HCT116 (cell line): Measurements from ENCODE around the gene NAPEPLD.

Experiments
- EGR1 ChIP-seq: IDR thresholded peaks from 2 replicates; pipeline ENCODE4 v1.6.1; 2012; ENCODE audit warnings: low read depth
- ELF1 ChIP-seq: IDR thresholded peaks from 2 replicates; pipeline ENCODE4 v1.6.1; 2012; ENCODE audit warnings: low read depth, borderline replicate concordance
- EZH2phosphoT487 ChIP-seq: fragments of 200-600 bp; IDR thresholded peaks from 2 replicates; pipeline ENCODE4 v1.6.1; 2018; ENCODE audit warnings: antibody characterized with exemption, borderline replicate concordance
- POLR2A ChIP-seq: IDR thresholded peaks from 2 replicates; pipeline ENCODE4 v1.7.0; 2011; ENCODE audit warnings: borderline replicate concordance; ENCODE audit not compliant: insufficient read depth, insufficient read length; ENCODE audit errors: extremely low read depth
- POLR2AphosphoS5 ChIP-seq: IDR thresholded peaks from 2 replicates; pipeline ENCODE4 v1.6.1; 2011; ENCODE audit warnings: mild to moderate bottlenecking, low read depth, low read length, moderate library complexity
- RAD21 ChIP-seq: IDR thresholded peaks from 2 replicates; pipeline ENCODE4 v1.6.1; 2012; ENCODE audit warnings: low read depth, mild to moderate bottlenecking
- YY1 ChIP-seq: IDR thresholded peaks from 2 replicates; pipeline ENCODE4 v1.6.1; 2011; ENCODE audit warnings: low read length, low read depth, moderate library complexity, mild to moderate bottlenecking; ENCODE audit not compliant: insufficient replicate concordance; ENCODE audit errors: extremely low read depth
- ZFX ChIP-seq: fragments of 450-650 bp; IDR thresholded peaks from 2 replicates; pipeline ENCODE4 v1.6.1; 2017
- TF ChIP-seq, protein P1 (sequence below), 3 experiments: fragments of 200-600 bp in 1 of 3; sonication (generic) in 1 of 3; IDR thresholded peaks in 2 of 3; conservative IDR thresholded peaks in 1 of 3; 2 replicates each; pipeline ENCODE4 v1.5.1; 2012 to 2017; ENCODE audit warnings: low read depth in 2 of 3, low read length in 2 of 3, antibody characterized with exemption in 1 of 3, borderline replicate concordance in 1 of 3, control low read depth in 1 of 3, mild to moderate bottlenecking in 1 of 3, mixed read lengths in 1 of 3, mixed run types in 1 of 3, moderate library complexity in 1 of 3; ENCODE audit not compliant: insufficient read depth in 1 of 3
- TF ChIP-seq, protein P2 (sequence below): IDR thresholded peaks from 2 replicates; pipeline ENCODE4 v1.6.1; 2012

DNA sequence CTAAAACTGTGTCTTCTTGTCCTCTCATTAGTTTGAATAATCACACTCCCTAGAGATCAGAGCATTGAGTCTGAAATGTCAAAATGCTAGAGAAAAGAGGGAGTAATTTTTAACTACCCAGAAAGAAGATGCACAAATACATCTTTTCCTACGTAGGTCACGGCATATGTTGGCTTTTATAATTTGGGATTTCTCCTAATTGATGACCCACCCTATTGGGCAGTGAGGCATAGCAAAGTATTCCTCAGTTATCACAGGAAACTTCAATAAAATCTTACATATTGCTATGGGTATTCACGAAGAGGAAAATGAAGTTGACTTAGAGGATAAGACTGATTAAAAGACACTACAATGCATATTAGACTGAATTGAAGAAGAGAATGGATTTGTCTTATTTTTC lies 48.6 kb downstream of the NAPEPLD start:
- TF ChIP-seq, protein P1, sequence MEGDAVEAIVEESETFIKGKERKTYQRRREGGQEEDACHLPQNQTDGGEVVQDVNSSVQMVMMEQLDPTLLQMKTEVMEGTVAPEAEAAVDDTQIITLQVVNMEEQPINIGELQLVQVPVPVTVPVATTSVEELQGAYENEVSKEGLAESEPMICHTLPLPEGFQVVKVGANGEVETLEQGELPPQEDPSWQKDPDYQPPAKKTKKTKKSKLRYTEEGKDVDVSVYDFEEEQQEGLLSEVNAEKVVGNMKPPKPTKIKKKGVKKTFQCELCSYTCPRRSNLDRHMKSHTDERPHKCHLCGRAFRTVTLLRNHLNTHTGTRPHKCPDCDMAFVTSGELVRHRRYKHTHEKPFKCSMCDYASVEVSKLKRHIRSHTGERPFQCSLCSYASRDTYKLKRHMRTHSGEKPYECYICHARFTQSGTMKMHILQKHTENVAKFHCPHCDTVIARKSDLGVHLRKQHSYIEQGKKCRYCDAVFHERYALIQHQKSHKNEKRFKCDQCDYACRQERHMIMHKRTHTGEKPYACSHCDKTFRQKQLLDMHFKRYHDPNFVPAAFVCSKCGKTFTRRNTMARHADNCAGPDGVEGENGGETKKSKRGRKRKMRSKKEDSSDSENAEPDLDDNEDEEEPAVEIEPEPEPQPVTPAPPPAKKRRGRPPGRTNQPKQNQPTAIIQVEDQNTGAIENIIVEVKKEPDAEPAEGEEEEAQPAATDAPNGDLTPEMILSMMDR (IDR thresholded peaks at IDR 0.05 in 2 of 3, conservative IDR thresholded peaks at IDR 0.05 in 1 of 3; ENCODE audit: borderline replicate concordance in 1 of 3, insufficient read depth in 1 of 3, low read depth in 2 of 3, low read length in 2 of 3), result no peak
- no peak for TF ChIP-seq POLR2A
- no peak for TF ChIP-seq POLR2AphosphoS5
- TF ChIP-seq, protein P2, sequence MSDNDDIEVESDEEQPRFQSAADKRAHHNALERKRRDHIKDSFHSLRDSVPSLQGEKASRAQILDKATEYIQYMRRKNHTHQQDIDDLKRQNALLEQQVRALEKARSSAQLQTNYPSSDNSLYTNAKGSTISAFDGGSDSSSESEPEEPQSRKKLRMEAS, result no peak
- no peak for TF ChIP-seq ZFX
- no peak for TF ChIP-seq ELF1
- TF ChIP-seq EGR1, result no peak
- TF ChIP-seq RAD21, result no peak
- TF ChIP-seq YY1, result no peak
- TF ChIP-seq EZH2phosphoT487, result no peak
